Stimulated activated CD8-positive, alpha-beta memory T cell treated with anti-CD3 and anti-CD28 coated beads, Interleukin-7, amount 100 ng/mL, for 48 hours (primary cell): ENCODE data around the gene PTPN14.

Source experiments
- DNase-seq, 2 donors: peaks; one replicate each; pipeline ENCODE4 v3.0.0-alpha.2; 2020; ENCODE audit warnings: low read depth in 1 of 2; ENCODE audit errors: extremely low read depth in 1 of 2

Gene PTPN14

DNA sequence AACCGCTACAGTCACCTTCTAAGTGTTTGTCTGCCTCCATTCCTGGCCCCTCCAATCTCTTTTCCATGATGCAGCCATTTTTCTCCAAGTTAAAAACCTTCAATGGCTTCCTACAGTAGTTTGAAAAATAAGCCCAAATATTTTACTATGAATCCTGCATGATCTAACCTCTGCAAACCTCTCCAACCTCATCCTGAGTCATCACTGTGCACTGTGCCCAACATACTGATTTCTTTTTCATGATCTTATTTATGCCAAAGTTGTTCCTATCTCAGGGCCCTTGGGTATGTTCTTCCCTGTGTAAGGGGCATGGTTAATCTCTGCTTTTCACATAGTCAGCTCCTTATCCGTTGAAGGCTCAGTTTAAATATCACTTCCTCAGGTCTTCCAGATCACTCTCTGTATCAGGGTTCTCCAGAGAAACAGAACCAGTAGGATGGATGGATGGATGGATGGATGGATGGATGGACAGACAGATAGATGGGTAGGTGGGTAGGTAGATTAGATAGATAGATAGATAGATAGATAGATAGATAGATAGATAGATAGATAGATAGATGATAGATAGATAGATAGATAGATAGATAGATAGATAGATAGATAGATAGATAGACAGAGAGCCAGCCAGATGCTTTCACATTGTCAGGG lies 18.1 kb upstream of the PTPN14 start:
- DNase-seq = no peak

DNA sequence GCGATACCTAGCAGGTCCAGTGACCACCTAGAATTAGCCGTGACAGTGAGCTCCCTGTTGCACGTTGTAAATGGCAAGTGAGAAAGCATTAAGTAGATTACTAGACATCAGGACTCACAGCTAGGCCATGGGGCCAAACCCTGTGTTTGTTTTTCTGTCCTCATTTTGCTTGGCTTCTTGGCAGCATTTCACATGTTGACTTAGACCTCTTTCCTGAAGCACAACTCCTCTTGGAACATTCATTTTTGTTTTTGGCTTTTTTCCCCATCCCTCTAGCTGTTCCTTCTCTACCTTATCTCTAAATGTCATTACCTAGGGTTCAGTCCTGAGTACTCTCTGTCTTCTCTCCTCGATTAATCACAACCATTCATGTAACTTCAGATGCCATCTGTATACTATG lies 16.9 kb upstream of the PTPN14 start:
- DNase-seq = no peak

GRCh38 chr1:214567481-214567980 lies 16.1 kb upstream of the PTPN14 start:
- no peak for DNase-seq

GRCh38 chr1:214566158-214567104 lies 15.0 kb upstream of the PTPN14 start:
- no peak for DNase-seq

- no peak for DNase-seq
These were observed 13.9 kb upstream of the PTPN14 start for GRCh38 chr1:214565310-214565709.

DNA sequence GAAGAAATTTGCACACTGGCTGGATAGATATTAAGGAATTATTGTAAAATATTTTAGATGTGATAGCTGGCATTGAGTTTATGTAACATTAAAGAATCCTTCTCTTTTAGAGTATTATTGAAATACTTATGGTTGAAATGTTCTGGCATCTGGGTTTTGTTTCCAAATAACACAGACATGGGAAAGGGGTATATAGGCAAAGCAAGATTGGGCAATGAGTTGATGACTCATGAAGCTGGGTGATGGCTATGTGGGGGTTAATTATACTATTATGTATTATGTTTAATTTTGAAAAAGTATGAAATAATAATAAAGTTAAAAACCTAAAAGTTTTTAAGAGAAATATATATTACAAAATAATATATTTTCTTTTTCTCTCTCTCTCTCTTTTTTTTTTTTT lies 12.5 kb upstream of the PTPN14 start:
- DNase-seq = no peak

GRCh38 chr1:214557952-214558735 lies 6.7 kb upstream of the PTPN14 start:
- no peak for DNase-seq

DNA sequence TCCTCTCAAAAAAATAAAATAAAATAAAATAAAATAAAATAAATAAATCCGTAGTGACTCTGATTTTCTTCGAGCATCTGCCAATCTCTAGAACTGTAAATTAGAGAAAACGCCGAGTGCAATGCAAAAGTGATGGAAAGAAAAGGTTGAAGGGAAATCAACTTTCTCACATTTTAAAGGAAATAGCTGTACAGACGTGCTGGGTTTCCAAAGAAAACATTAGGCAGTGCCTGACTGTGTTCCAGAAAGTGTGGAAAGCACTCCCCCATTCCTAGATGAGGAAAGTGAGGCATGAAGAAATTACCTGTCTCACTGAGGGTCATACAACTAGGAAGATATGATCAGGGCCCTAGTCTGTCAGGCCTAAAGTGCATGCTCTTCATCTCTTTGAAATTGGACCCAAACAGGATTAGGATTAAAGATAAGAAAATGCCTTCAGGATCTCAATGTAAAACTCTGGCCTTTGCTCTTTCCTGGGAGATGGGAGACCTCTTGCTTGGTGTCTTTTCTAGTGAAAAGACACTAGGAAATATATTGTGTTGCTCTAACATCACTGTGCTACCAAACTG lies 1.8 kb upstream of the PTPN14 start:
- no peak for DNase-seq

DNA sequence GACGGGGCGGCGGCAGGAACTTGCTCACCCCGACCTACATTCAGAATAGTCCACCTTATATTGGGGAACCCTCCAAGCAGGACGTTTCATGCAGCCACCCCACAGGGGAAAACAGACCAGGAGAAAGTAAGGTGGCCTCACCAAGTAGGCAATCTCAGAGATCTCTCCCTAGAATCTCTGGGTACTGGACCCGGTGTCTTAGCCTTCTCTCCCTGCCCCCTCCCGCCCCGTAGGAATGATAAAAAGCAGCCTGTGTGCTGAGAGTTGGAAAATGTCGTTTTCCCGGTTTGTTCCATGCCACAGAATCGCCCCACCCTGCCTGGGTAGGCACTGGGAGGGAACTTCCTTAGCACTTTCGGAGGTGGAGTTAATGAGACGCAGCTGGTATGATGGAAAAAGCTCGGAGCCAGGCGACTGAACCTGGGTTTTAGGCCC lies 789 bp upstream of the PTPN14 start:
- DNase-seq = no peak

DNA sequence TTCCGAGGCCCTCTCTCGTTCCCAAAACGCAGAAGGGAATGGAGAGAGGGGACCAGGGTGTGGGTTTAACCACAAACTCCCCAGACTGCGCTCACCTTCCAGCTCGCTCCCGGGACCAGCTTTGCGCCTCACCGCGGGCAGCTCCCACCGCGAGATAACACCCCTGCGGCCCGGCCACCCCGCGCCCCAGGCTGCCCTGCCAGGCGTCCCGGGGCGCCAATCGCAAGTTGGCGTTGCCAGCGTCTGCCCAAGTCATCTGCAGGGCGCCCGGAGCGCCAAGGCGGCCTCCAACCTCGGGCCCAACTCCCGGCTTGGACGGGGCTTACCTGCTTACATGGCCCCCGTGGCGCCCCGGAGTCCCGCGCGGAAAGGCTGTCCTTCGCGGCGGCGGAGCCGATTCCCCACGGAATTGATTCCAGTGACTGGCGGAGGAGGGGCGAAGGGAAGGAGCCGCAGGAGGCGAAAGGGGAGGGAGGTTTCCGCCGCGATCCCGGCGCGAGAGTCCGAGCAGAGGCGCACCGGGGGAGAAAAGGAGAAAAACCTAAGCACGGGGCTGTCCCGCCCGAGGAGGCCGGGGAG lies 456 bp downstream of the PTPN14 start:
- DNase-seq = no peak

DNA sequence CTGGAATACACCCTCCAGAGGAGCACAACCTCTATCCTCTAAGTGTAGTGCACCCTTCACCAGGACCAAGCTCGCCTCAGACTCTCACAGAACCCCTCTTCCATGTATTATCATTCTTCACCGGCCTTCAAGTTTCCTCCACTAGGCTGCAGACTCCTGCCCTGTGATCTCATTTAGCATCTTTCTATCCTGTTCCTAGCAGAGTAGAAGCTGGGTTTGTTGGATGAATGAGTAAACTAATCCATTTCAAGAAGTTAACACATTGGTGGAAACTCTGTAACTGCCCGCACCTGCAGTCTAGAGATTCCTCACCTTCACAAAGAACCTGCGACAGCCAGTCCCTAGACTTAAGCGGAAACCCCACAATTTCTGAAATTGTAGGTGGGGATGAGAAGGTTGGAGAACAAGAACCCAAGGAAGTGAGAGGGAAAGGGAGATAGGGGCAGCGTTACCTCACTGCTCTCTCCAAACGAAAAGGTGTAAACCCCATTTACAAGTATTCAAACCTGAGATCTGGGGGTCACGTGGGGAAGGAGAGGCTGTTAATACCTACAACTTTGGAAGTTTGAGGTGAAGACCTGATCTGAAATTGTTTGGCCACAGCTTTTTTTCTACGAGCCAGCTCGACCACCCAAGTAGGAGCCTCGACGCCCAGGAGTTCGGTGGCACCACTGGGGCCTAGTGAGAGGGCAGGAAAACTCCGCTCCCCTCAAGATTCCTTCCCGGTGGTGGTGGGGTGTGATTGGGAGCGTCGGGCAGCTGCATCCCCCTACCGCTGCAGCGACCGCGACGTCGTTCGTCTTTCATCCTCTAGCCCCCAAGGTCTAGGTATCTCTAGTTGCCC lies 1.2 kb downstream of the PTPN14 start:
- DNase-seq = no peak

GRCh38 chr1:214549604-214550003 lies 1.8 kb downstream of the PTPN14 start:
- no peak for DNase-seq

DNA sequence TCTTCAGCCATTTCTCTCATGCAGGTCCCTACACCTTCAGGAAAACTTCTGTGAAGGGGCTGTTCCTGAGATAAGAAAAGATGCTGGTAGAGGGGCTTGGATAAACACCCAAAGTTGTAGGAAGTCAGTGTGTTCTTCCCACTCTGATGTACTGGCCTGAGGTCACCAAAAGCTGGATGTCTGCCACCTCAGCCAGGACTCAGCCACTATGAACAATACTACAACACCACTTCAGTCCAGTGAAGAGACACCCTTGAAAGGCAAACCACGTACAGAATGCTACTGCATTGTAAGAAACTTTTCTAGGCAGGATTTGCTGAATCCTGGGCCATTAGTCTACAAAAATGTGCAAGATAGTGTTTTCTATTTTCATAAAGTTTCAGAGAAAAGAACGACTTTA lies 2.4 kb downstream of the PTPN14 start:
- no peak for DNase-seq

GRCh38 chr1:214548271-214548670 lies 3.1 kb downstream of the PTPN14 start:
- DNase-seq = no peak

GRCh38 chr1:214547747-214548146 lies 3.7 kb downstream of the PTPN14 start:
- DNase-seq = no peak

GRCh38 chr1:214546886-214547641 lies 4.3 kb downstream of the PTPN14 start:
- DNase-seq = no peak

DNA sequence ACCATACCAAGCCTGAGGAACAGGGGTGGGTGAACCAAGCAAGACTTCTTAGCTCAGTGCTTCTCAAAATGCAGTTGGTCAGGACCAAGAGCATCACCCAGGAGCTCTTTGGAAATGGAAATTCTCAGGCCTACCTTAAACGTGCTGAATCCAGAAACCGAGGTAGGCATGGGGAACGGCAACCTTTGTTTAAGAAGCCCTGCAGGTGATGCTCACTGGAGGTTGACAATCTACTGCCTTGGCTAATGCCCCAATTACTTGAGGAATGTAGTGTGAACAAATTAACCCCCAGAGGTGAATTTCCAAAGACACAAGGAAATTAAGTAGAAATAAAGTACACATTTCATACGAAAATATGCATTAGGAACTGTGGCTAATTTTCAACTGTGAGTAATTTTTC lies 5.3 kb downstream of the PTPN14 start:
- DNase-seq = no peak

GRCh38 chr1:214545293-214545692 lies 6.1 kb downstream of the PTPN14 start:
- no peak for DNase-seq

DNA sequence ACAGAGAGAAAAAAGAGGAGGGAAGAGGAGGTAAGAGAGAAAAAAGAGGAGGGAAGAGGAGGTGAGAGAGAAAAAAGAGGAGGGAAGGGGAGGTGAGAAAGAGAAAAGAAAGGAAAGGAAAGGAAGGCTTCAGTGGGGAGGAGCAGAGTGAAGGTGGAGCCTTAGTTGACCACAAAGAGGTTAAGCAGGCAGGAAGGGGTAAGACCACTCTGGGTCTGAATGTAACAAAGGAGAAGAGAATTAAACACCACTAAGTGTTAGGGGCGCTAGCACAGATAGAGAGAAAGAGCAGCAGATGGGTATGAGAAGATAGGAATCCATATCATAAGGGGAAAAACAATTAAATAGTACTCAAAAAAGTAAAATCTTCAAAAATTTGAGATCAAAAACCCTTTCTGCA lies 6.6 kb downstream of the PTPN14 start:
- no peak for DNase-seq
